Forelimb muscle (tissue), 1 donor: Measurements from ENCODE around the gene ARHGEF39. TPM values are rescaled to one million over a fixed set of nuclear protein-coding genes. Genes with fewer than 3 reads are reported as not detected.
A peak's percentile ranks its signal among the peaks of the same experiment; 100 is the strongest.
"Not testable (repeated sequence)": the region's sequence is repeated elsewhere in the genome, so short reads cannot be mapped to it uniquely, and the experiment has no call there.

ENCODE experiments used
- DNase-seq: peaks from one replicate; pipeline ENCODE4 v3.0.0-alpha.2; 2013; ENCODE audit warnings: low read depth
- polyA plus RNA-seq: library from polyadenylated mRNA; unstranded; fragments of 120-200 nt; gene quantifications from one replicate; pipeline ENCODE4 v1.2.1, GENCODE V29; 2013; ENCODE audit not compliant: insufficient read length

Gene ARHGEF39
- polyA plus RNA-seq, 1 donor, result 5.6 TPM

DNA sequence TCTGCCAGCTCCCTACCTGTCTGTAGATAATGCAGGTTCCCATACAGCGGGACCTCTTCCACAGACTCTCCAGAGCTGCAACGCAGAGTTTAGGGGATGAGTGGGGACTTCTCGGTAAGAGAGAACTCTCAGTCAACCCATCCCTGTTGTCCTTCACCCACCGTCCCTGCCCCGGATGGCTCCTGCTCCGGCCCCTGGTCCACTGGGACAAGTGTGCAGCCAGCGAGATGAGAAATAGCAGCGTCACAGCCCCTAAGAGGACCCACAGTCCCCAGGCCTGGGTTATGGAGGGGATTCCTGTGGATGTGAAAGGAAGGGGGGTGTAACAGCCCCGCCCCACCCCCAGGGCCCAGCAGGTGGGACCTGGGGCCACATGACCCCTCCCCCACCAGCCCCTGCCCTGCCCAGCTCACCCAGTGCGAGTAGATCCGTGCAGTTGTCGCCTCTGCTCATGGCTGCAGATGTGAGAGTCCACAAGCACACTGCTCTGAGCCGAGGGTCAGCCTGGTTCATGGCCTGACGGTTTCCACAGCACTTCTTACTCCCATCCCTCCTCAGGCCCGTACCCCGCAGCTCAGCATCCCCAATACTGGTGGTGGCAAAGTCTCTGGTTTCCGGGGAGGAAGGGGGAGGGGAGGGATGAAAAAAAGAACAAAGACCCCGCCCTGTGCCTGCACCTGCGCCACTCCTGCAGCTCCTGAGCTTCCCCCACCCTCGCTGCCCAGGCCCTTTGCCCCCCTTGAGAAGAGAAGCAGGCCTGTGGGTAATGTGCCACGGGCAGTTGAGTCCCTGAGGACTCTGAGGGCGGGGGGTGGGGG, 14.4 kb downstream of the ARHGEF39 start, which contains the start of gene SIT1:
Gene SIT1 (minus strand): TSS at position 591 of the 818 bp plus-strand sequence. CDS start 78 bp downstream, at position 513.
- DNase-seq, result no peak

DNA sequence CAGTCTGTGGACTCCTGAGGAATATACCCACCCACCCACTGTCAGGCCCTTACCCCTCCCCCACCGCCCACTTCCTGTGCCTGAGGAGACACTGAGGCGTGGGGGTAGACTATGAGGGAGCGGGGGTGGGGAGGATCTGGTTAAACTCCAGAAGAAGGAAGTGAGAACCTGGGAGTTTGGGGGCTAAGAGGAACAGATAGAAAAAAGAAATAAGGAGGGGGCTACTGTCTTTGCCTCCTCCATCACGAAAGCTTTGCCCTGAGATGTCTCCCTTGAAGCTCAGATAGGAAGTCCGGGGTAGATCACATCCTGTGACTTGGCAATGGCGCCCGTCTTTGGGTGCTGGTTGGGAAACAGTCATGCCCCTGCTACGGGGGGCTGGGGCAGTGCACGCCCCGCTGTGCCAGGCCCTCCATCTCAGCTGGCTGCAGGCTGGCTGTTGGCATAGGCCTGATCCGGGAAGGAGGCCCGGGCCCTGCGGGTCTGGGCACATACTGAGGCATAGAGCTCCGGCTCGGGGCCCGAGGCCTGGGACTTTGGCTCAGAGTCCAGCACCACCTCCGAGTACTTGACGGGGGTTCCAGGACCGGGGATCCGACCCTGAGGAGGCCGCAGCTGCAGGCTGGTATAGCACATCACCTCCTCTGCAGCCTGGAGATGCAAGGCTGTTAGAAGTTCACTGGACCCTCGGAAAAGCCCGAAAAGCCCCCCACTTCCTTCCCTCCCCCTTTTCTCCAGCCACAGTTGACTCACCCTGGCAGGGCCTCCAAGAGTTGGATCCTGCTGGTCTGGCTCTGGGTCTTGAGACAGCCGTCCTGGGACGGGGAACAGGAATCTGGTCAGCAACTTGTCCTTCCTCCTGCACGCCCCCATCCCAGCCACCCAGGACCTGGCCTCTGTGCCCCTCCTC, 15.3 kb downstream of the ARHGEF39 start:
- no peak for DNase-seq

DNA sequence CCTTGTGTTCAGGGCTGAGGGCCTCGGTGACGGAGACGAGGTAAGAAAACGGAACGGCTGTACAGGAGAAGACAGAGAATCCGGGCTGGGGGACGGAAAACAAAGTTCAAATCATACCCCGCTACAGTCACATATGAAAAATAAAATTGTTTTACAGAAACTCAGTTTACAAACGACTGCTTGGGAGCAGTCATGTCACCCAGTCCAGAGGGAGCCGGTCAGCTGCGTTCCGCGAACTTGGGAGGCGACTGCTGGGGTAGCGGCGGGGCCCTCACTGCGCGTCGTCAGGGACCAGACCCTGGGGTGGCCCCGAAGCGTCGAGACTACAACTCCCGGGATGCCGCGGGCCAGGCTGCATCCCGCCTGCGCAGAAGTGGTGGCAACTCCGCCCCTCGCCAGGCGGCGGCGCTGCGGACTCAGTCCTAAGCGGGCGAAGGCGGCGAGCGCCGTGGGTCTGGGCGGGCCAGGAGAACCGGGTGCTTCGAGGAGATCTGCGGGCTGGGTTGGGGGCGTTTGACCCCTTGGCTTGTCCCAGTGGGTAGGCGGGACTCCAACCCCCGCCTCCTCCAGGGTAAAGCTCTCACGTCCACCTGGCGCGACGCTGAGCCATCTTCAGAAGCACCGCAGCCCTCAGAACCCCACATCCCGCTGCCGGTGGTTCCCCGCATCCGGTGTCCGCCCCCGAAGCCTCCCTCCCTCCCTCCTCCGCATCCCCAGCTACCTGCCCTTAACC, 18.3 kb downstream of the ARHGEF39 start:
- peak; percentile 70 for DNase-seq

DNA sequence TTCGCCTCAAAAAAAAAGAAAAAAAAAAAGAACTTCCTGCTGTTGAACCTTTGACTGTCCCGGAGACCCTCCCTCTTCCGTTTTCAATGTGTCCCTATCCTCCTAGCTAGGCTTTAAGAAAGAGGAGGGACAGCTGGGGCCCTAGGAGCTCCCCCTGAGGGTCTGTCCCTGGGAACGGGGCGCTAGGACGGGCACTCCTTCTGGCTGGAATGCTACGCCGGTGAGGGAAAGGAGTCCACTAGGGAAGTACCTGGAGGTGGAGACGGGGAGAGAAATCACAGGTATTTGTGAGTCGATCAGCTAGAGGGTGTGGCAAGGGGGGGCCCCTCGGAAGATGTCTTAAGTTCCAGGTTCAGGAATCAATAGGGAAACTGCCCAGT, 18.9 kb downstream of the ARHGEF39 start:
- DNase-seq, result no peak

DNA sequence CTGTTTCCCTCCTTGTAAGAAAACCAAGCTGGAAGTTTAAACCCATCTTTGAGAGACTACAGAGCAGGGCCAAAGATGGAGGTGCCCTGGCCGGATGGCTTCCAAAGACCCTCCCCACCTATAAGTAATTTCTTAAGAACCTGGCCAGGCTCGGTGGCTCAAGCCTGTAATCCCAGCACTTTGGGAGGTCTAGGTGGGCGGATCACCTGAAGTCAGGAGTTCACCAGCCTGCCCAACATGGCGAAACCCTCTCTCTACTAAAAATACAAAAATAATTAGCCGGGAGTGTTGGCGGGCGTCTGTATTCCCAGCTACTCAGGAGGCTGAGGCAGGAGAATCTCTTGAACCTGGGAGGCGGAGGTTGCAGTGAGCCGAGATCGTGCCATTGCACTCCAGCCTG, 19.3 kb downstream of the ARHGEF39 start:
- DNase-seq, result not testable (repeated sequence)

DNA sequence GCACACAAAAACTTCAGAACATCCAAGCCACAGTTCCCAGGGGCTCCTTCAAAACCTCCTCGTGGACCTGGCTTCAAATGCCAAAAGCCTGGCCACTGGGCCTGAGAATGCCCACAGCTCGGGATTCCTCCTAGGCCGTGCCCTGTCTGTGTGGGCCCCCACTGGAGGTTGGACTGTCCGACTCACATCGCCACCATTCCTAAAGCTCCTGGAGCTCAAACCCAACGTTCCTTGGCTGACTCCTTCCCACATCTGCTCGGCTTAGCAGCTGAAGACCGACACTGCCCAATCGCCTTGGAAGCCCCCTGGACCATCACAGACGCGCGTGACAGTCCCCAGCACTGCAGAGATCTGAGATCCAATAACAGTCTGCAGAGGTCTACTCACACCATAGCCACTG, 21.9 kb downstream of the ARHGEF39 start:
- DNase-seq, result no peak

DNA sequence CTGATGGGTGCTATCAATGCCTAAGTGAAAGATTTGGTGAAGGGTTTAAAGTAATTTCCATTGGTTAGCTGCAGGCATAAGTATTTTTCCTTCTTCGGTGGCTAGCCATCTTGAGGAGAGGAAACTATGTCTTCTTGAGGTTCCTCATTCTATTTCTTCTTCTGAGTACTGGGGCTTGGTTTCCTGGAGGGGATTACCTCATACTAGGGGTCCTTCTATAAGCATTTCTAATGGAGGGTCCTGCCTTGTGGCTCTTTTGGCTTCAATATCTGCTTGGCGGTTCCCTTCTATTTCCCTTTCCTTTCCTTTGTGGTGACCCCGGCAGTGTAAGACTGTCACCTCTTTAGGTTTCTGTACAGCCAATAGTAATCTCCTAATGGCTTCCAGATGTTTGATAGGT, 23.5 kb downstream of the ARHGEF39 start:
- DNase-seq, result not testable (repeated sequence)

DNA sequence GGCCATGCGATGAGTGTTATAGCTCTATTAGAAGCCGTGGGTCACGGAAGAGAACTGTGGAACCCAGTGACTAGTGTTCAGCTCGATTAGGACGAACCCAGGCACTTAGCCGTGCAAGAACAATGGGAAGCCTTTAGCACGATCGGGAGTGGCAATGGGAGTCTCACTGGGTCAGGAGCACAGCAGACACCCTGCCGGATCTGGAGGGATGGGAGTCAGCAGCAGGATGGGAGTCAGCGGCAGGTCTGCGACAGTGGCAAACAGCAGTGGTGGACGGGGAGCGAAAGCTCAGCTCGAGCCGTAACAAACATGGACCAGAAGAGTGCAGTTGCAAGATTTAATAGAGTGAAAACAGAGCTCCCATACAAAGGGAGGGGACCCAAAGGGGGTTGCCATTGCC, 24.6 kb downstream of the ARHGEF39 start:
- not testable (repeated sequence) for DNase-seq

DNA sequence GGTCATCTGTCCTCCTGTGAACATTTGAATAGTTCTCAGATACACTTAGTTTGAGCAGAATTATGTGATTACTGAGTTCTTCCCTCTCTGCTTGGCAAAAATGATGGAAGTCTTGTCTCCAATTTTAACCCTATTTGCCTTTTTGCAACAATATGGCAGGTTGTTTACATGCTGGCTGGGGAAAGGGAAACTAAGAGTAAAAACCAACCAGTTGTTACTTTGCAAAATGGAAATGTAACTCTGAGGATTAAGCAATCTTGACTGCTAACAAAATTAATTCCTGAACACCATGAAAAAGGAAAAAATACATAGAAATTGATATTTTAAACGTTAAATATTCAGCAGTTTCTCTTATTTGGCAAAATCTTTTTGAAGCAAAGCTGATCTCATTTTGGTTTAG, 25.4 kb downstream of the ARHGEF39 start:
- DNase-seq, result no peak

DNA sequence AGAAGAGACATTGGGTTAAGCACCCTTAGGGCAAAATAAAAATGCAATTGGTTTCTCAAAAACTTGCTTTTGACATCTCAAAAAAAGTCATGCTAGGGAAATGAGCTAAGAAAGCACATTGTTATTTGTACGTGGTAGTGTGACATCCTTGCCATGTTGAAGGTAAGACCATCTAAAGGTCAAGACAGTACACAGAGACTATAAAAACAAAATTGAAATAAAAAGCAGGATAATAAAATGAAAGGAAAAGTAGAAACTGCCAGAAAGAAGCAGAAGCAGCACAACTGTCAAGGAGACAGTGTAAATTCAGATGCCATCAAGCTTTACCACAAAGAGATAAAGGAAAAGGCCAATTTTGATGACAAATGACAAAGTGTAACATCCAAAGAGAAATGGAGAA, 25.8 kb downstream of the ARHGEF39 start:
- not testable (repeated sequence) for DNase-seq

DNA sequence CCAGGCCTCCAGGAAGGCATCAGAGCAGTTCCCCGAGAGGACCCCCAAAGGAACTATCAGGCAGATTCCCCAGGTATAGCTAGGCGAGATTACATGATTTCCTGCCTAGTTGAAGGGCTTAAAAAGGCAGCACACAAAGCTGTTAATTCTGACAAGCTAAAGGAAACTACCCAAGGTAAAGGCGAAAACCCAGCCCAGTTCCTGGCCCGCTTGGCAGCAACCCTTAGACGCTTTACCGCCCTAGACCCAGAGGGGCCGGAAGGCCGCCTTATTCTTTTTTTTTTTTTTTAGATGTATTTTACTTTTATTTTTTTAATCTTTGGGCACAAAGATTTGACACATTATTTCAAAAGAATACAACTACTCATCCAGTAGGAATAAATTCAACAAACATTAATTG, 26.2 kb downstream of the ARHGEF39 start:
- DNase-seq, result not testable (repeated sequence)

DNA sequence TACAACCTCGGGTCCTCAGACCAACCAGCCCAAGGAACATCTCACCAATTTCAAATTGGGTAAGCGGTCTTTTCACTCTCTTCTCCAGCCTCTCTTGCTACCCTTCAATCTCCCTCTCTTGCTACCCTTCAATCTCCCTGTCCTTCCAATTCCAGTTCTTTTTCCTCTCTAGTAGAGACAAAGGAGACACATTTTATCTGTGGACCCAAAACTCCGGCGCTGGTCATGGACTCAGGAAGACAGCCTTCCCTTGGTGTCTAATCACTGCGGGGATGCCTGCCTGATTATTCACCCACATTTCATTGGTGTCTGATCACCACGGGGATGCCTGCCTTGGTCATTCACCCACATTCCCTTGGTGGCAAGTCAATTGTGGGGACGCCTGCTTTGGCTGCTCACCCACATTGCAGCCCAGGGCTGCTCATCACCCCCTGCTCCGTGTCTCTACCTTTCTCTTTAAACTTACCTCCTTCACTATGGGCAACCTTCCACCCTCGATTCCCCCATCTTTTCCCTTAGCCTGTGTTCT, 27.5 kb downstream of the ARHGEF39 start:
- not testable (repeated sequence) for DNase-seq

DNA sequence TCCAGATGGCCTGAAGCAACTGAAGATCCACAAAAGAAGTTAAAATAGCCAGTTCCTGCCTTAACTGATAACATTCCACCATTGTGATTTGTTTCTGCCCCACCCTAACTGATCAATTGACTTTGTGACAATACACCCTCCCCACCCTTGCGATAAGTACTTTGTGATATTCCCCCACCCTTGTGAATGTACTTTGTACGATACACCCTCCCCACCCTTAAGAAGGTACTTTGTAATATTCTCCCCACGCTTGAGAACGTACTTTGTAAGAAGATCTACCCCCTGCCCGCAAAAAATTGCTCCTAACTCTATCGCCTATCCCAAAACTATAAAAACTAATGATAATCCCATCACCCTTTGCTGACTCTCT, 28.1 kb downstream of the ARHGEF39 start:
- DNase-seq, result not testable (repeated sequence)

DNA sequence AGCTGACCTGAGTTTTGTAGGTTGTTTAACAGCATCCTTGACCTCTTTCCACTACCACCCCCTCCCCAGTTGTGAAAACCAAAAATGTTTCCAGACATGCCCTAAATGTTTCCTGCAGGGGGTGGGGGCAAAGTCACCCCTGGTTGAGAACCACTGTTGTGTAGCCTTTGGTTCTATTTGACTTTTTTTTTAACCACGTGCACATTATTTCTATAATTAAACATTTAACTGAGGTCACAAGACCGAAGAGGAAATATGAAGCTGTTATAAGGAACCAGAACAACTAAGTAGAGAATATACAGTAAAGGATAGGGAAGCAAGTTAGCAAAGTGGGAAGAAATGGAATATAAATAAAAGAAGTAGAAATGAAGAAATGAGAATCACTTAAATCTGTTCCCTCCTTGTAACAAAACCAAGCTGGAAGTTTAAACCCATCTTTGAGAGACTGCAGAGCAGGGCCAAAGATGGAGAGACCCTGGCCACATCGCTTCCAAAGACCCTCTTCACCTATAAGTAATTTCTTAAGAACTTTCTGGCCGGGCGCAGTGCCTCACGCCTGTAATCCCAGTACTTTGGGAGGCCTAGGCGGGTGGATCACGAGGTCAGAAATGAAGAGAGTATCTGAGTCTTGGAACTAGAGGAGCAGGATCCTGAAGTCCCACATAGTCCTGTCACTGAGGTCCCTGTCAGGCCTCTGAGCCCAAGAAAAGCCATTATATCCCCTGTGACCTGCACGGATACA, 28.7 kb downstream of the ARHGEF39 start:
- DNase-seq, result no peak

DNA sequence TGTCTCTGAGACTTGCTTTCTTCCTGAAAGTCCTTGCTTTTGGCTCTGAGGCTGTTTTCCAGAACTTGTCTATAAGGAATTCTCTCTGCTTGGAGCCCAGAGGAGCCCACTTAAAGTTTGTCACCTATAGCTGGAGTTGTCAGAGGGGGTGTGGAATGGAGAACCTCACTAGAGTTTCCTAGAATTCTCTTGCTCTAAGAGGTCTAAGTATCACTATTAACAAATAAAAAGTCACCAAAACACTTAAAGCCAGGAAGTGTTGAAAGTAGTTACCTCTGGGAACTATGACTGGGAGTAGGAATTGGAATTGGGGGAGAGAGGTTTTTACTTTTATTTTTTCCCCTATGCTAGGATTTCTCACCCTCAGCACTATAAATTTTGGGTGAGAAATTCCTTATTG, 29.3 kb downstream of the ARHGEF39 start:
- DNase-seq, result no peak

DNA sequence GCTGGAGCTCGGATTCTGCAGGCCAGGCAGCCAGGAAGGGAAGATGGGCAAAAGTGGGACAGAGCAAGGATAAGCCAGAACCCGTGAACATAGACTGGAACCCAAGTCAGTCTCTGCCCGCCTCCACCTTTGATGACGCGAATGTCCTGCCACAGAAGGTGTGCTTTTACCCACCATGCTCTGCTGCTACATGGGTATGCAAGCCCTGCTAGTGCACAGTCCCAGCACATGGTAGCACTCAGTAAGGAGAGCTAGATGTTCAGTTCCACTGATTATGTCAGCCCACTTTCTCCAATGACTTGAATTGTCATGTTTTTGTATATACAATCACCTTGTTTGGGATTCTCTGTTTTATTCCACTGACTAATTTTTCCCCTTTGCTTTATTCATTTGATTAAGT, 35.4 kb downstream of the ARHGEF39 start:
- no peak for DNase-seq

DNA sequence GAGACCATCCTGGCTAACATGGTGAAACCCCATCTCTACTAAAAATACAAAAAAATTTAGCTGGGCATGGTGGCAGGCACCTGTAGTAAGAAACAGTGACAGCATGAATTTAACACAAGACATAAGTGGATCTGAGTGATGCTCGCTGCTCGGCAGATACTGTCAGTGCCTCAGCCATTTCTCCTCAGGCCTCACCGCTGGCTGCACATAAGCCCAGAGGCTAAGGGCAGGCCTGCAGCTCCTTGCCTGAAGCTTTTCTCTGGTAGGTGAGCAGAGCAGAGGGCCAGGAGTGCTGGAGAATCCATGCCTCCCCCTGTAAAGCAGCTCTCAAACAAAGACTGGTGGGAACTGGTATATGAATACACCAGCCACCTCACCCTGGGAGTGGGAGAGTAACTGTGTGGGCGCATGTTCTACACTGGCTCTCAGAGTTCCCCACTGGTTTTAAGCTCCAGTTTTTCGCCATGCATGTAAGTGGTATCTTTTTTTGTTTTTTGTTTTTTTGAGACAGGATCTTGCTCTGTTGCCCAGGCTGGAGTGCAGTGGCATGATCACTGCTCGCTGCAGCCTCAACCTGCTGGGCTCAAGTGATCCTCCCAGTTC, 36.5 kb downstream of the ARHGEF39 start:
- DNase-seq, result no peak

DNA sequence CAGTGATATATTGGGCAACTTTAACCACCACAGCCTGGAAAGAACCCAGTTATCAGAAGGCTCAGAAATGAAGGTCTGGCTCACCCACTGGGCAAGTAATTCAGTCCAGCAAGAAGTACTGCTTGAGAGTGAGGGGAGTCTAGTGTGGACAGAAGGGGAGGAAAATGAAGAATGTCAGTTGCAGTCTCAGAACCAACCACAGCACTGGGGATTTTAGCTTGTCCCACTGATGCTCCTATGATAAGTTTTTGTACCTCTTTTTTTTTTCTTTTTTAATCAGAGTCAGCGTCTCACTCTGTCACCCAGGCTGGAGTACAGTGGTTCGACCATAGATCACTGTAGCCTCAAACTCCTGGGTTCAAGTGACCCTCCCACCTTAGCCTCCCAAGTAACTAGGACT, 37.4 kb downstream of the ARHGEF39 start:
- DNase-seq, result no peak

DNA sequence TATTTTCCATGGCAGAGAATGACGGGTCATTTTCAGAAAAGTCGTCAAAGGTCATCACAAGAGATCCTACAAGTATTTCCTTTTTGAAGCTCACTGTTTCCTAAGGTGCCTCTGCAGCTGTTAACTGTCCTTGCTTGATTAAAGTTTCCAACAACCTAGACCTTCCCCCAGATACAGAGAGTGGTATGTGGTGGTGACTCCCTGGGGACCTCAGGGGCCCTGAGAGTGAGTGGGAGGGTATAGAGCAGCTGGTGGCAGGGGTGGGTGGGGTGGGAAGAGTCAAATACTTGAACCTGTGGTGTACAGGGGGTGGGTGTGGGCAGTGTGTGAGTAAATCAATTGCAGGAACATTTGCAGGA, 45.2 kb downstream of the ARHGEF39 start:
- no peak for DNase-seq
